ENCODE data around the gene ATF4.

ATF4 gene

DNA sequence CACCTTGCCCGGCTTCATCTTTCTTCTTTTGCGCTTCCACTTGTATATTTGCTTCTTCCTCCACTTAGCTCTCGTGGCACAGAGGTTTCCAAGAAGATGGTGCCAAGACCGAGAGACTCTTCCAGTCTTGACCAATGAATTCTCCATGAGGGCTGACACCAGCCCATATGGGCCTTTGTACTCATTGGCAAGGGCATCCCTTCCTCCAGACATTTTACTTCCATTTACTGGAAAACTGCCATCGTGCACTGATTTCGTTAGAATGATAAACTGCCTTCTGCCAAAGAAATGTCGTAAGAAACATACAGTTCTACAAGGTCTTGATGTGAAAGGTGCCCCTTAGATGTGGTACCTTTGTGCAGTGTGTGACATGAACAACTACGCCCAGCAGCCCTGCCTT is 22.9 kb upstream of the ATF4 start:
- no peak for DNase-seq (ENCODE audit: low read depth in 1 of 2, low spot score in 1 of 2)
- Histone ChIP-seq H3K27ac (replicated peaks) (no peak overlapping the region), H3K27me3 (ENCODE audit: insufficient read depth, poor library complexity, severe bottlenecking) (no peaks in the 10 kb centered on the region), H3K4me3 (replicated peaks; ENCODE audit: insufficient read depth, low read length) (no peak overlapping the region)
- TF ChIP-seq, protein P1, sequence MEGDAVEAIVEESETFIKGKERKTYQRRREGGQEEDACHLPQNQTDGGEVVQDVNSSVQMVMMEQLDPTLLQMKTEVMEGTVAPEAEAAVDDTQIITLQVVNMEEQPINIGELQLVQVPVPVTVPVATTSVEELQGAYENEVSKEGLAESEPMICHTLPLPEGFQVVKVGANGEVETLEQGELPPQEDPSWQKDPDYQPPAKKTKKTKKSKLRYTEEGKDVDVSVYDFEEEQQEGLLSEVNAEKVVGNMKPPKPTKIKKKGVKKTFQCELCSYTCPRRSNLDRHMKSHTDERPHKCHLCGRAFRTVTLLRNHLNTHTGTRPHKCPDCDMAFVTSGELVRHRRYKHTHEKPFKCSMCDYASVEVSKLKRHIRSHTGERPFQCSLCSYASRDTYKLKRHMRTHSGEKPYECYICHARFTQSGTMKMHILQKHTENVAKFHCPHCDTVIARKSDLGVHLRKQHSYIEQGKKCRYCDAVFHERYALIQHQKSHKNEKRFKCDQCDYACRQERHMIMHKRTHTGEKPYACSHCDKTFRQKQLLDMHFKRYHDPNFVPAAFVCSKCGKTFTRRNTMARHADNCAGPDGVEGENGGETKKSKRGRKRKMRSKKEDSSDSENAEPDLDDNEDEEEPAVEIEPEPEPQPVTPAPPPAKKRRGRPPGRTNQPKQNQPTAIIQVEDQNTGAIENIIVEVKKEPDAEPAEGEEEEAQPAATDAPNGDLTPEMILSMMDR (IDR thresholded peaks at IDR 0.05; ENCODE audit: insufficient read depth, low read length) = no peak
- TF ChIP-seq, protein P2, sequence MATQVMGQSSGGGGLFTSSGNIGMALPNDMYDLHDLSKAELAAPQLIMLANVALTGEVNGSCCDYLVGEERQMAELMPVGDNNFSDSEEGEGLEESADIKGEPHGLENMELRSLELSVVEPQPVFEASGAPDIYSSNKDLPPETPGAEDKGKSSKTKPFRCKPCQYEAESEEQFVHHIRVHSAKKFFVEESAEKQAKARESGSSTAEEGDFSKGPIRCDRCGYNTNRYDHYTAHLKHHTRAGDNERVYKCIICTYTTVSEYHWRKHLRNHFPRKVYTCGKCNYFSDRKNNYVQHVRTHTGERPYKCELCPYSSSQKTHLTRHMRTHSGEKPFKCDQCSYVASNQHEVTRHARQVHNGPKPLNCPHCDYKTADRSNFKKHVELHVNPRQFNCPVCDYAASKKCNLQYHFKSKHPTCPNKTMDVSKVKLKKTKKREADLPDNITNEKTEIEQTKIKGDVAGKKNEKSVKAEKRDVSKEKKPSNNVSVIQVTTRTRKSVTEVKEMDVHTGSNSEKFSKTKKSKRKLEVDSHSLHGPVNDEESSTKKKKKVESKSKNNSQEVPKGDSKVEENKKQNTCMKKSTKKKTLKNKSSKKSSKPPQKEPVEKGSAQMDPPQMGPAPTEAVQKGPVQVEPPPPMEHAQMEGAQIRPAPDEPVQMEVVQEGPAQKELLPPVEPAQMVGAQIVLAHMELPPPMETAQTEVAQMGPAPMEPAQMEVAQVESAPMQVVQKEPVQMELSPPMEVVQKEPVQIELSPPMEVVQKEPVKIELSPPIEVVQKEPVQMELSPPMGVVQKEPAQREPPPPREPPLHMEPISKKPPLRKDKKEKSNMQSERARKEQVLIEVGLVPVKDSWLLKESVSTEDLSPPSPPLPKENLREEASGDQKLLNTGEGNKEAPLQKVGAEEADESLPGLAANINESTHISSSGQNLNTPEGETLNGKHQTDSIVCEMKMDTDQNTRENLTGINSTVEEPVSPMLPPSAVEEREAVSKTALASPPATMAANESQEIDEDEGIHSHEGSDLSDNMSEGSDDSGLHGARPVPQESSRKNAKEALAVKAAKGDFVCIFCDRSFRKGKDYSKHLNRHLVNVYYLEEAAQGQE (IDR thresholded peaks at IDR 0.05; ENCODE audit: insufficient replicate concordance, low read depth) = no peak
- TF ChIP-seq SPI1 (IDR thresholded peaks at IDR 0.05; ENCODE audit: borderline replicate concordance, low read depth) (no peak), POLR2AphosphoS5 (IDR thresholded peaks at IDR 0.05; ENCODE audit: low read depth) (no peak), GABPA (IDR thresholded peaks at IDR 0.05; ENCODE audit: low read depth) (no peak)

DNA sequence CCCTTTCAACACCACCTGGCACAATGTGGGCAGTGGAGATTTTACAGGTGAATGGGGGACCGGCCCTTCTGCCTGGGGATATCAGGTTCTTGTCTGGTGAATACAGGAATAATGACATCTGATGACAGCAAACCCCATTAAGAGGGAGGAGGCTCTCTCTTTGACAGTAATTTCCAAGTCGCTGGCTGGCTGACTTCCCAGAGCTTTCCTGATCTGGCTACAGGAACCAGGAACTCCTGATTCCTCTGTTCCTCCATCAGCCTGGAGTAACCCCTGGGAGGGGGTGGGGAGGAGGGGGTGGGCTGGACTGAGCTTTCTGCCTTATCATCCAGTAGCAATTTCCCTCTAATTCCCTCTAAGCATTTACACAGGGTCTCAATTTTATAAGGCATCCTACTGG is 22.0 kb upstream of the ATF4 start:
- H3K27ac ChIP-seq (replicated peaks) = no peak overlapping the region
- H3K4me3 ChIP-seq (replicated peaks; ENCODE audit: insufficient read depth, low read length) = no peak overlapping the region
- TF ChIP-seq SPI1 (IDR thresholded peaks at IDR 0.05; ENCODE audit: borderline replicate concordance, low read depth) (no peak), POLR2AphosphoS5 (IDR thresholded peaks at IDR 0.05; ENCODE audit: low read depth) (no peak), GABPA (IDR thresholded peaks at IDR 0.05; ENCODE audit: low read depth) (no peak)
- TF ChIP-seq, protein P2 (IDR thresholded peaks at IDR 0.05; ENCODE audit: insufficient replicate concordance, low read depth) = no peak
- TF ChIP-seq, protein P1 (IDR thresholded peaks at IDR 0.05; ENCODE audit: insufficient read depth, low read length) = no peak
- H3K27me3 ChIP-seq (ENCODE audit: insufficient read depth, poor library complexity, severe bottlenecking) = no peaks in the 10 kb centered on the region
- DNase-seq (ENCODE audit: low read depth in 1 of 2, low spot score in 1 of 2) = no peak

DNA sequence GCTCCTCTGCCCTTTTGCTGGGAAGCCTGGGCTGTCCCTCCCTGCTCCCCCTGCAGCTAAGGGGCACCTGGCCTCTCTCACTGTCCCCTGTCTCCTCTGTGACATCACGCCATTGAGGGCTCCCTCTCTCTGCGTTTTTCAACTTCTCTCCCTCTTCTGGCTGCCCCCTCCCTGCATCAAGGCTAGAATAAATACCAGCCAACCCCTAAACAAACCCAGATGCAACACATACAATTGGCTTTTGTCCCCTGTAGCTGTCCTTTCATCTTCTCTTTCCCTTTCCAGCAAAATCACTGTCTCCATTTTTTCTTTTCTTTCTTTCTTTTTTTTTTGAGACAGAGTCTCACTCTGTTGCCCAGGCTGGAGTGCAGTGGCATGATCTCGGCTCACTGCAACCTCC is 21.6 kb upstream of the ATF4 start:
- H3K27ac ChIP-seq (replicated peaks) = no peak overlapping the region
- DNase-seq (ENCODE audit: low read depth in 1 of 2, low spot score in 1 of 2) = no peak
- H3K4me3 ChIP-seq (replicated peaks; ENCODE audit: insufficient read depth, low read length) = no peak overlapping the region
- H3K27me3 ChIP-seq (ENCODE audit: insufficient read depth, poor library complexity, severe bottlenecking) = no peaks in the 10 kb centered on the region
- TF ChIP-seq SPI1 (IDR thresholded peaks at IDR 0.05; ENCODE audit: borderline replicate concordance, low read depth) (no peak), POLR2AphosphoS5 (IDR thresholded peaks at IDR 0.05; ENCODE audit: low read depth) (no peak), GABPA (IDR thresholded peaks at IDR 0.05; ENCODE audit: low read depth) (no peak)

DNA sequence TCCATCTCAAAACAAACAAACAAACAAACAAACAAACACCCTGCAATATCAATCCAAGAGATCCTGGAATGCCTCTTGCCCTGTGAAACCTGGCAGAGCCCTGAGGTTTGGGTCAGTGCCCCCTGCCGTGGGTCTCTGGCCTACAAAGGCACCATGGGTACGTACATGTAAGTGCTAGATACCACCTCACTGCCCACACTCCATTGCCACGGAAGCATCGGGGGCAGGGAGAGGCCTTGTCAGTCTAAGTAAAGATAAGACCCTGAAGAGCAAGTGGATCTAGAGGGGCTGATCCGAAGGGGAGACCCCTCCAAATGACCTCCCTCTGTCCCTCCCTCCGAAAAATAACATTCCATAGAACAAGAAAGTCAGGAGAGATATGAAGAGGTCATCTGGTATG is 20.3 kb upstream of the ATF4 start:
- no peak overlapping the region for H3K4me3 ChIP-seq (replicated peaks; ENCODE audit: insufficient read depth, low read length)
- TF ChIP-seq, protein P2 (IDR thresholded peaks at IDR 0.05; ENCODE audit: insufficient replicate concordance, low read depth) = no peak
- TF ChIP-seq, protein P1 (IDR thresholded peaks at IDR 0.05; ENCODE audit: insufficient read depth, low read length) = no peak
- no peak for TF ChIP-seq POLR2AphosphoS5 (IDR thresholded peaks at IDR 0.05; ENCODE audit: low read depth)
- TF ChIP-seq SPI1 (IDR thresholded peaks at IDR 0.05; ENCODE audit: borderline replicate concordance, low read depth) = no peak
- no peak for TF ChIP-seq GABPA (IDR thresholded peaks at IDR 0.05; ENCODE audit: low read depth)
- no peak overlapping the region for H3K27ac ChIP-seq (replicated peaks)
- no peak for DNase-seq (ENCODE audit: low read depth in 1 of 2, low spot score in 1 of 2)
- H3K27me3 ChIP-seq (ENCODE audit: insufficient read depth, poor library complexity, severe bottlenecking) = no peaks in the 10 kb centered on the region
